H1 (cell line): ENCODE data around the gene RIBC2. TPM values are rescaled to one million over a fixed set of nuclear protein-coding genes. Genes with fewer than 3 reads are reported as not detected.

ENCODE experiments used
- BRCA1 ChIP-seq: IDR thresholded peaks from 2 replicates; pipeline ENCODE4 v1.6.1; 2012; ENCODE audit warnings: low read depth, low read length, improper control_type of control experiment
- NRF1 ChIP-seq: IDR thresholded peaks from 2 replicates; pipeline ENCODE4 v1.6.1; 2011; ENCODE audit warnings: mild to moderate bottlenecking, low read depth, low read length, improper control_type of control experiment
- RBBP5 ChIP-seq: IDR thresholded peaks from 2 replicates; pipeline ENCODE4 v1.7.1; 2012; ENCODE audit warnings: low read depth, mild to moderate bottlenecking, inconsistent platforms, low read length, moderate library complexity, borderline replicate concordance
- RNF2 ChIP-seq: fragments of 200-900, 300-1000 bp; sonication (generic); IDR thresholded peaks from 2 replicates; pipeline ENCODE4 v1.7.1; 2016; ENCODE audit warnings: borderline replicate concordance, low read depth, mild to moderate bottlenecking, antibody characterized with exemption, low read length; ENCODE audit not compliant: poor library complexity, severe bottlenecking; ENCODE audit errors: missing control alignments
- RXRA ChIP-seq: IDR thresholded peaks from 2 replicates; pipeline ENCODE4 v1.6.1; 2011; ENCODE audit warnings: low read depth, mild to moderate bottlenecking, low read length, moderate library complexity; ENCODE audit not compliant: insufficient read depth
- SIN3A ChIP-seq, 2 experiments: IDR thresholded peaks in 1 of 2; conservative IDR thresholded peaks in 1 of 2; 2 replicates each; pipeline ENCODE4 v1.6.1; 2011 to 2012; ENCODE audit warnings: low read length in 2 of 2, improper control_type of control experiment in 1 of 2, low read depth in 1 of 2, mild to moderate bottlenecking in 1 of 2
- polyA plus RNA-seq, 7 experiments: library from polyadenylated mRNA; depleted of rRNA in 3 of 7; stranded (reverse) in 5 of 7; unstranded in 2 of 7; fragments of >200 nt in 5 of 7; fragments of 200-250 nt in 2 of 7; gene quantifications; 1 replicate in 5 of 7; 2 replicates in 1 of 7; 4 replicates in 1 of 7; pipeline versions ENCODE4 v1.2.1 to v1.2.3, GENCODE V29; 2011 to 2013; ENCODE audit warnings: missing spikeins in 2 of 7, mixed read lengths in 2 of 7
- total RNA-seq: library from RNA; stranded (reverse); fragmentation: NEBNext Ultra II Directional; extraction: Animal tissue kit (Norgen Biotek cat#: 25700); gene quantifications from 2 replicates; pipeline ENCODE4 v1.2.1, GENCODE V29; 2021
- TF ChIP-seq, protein P1 (sequence below): fragments of 300-600 bp; sonication (generic); IDR thresholded peaks from 2 replicates; pipeline ENCODE4 v1.7.1; 2012; ENCODE audit warnings: low read length, moderate library complexity, mild to moderate bottlenecking, inconsistent platforms; ENCODE audit not compliant: insufficient replicate concordance
- TF ChIP-seq, protein P2 (sequence below): IDR thresholded peaks from 2 replicates; pipeline ENCODE4 v1.6.1; 2011; ENCODE audit warnings: low read length, improper control_type of control experiment
- TF ChIP-seq, protein P3 (sequence below): IDR thresholded peaks from 2 replicates; pipeline ENCODE4 v1.6.1; 2012; ENCODE audit warnings: inconsistent platforms

The RIBC2 gene
- total and polyA plus RNA-seq, 2 of the 8 experiments (the other 6 are each of a cell fraction or from before 2014, with no cell fraction given), result 0.79 to 2.1 TPM

DNA sequence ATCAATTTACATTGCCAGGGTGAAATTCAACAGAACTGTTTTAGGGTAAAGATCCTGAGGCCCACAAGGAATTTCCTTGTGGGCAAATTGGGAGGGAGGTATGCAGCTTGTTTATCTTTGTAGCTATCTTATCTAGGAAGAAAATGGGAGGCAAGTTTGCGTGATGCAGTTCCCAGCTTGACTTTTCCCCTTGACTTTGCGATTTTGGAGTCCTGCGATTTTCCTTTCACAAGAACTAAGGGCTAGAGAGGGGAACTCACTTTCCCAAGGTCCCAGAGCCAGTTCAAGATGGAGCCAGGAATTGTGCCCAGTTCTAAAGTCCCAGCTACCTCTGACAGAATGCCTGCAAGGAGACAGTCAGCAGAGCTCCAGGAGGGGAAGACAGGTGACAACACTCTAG, 30.7 kb downstream of the RIBC2 start (continued):
- TF ChIP-seq, protein P1, sequence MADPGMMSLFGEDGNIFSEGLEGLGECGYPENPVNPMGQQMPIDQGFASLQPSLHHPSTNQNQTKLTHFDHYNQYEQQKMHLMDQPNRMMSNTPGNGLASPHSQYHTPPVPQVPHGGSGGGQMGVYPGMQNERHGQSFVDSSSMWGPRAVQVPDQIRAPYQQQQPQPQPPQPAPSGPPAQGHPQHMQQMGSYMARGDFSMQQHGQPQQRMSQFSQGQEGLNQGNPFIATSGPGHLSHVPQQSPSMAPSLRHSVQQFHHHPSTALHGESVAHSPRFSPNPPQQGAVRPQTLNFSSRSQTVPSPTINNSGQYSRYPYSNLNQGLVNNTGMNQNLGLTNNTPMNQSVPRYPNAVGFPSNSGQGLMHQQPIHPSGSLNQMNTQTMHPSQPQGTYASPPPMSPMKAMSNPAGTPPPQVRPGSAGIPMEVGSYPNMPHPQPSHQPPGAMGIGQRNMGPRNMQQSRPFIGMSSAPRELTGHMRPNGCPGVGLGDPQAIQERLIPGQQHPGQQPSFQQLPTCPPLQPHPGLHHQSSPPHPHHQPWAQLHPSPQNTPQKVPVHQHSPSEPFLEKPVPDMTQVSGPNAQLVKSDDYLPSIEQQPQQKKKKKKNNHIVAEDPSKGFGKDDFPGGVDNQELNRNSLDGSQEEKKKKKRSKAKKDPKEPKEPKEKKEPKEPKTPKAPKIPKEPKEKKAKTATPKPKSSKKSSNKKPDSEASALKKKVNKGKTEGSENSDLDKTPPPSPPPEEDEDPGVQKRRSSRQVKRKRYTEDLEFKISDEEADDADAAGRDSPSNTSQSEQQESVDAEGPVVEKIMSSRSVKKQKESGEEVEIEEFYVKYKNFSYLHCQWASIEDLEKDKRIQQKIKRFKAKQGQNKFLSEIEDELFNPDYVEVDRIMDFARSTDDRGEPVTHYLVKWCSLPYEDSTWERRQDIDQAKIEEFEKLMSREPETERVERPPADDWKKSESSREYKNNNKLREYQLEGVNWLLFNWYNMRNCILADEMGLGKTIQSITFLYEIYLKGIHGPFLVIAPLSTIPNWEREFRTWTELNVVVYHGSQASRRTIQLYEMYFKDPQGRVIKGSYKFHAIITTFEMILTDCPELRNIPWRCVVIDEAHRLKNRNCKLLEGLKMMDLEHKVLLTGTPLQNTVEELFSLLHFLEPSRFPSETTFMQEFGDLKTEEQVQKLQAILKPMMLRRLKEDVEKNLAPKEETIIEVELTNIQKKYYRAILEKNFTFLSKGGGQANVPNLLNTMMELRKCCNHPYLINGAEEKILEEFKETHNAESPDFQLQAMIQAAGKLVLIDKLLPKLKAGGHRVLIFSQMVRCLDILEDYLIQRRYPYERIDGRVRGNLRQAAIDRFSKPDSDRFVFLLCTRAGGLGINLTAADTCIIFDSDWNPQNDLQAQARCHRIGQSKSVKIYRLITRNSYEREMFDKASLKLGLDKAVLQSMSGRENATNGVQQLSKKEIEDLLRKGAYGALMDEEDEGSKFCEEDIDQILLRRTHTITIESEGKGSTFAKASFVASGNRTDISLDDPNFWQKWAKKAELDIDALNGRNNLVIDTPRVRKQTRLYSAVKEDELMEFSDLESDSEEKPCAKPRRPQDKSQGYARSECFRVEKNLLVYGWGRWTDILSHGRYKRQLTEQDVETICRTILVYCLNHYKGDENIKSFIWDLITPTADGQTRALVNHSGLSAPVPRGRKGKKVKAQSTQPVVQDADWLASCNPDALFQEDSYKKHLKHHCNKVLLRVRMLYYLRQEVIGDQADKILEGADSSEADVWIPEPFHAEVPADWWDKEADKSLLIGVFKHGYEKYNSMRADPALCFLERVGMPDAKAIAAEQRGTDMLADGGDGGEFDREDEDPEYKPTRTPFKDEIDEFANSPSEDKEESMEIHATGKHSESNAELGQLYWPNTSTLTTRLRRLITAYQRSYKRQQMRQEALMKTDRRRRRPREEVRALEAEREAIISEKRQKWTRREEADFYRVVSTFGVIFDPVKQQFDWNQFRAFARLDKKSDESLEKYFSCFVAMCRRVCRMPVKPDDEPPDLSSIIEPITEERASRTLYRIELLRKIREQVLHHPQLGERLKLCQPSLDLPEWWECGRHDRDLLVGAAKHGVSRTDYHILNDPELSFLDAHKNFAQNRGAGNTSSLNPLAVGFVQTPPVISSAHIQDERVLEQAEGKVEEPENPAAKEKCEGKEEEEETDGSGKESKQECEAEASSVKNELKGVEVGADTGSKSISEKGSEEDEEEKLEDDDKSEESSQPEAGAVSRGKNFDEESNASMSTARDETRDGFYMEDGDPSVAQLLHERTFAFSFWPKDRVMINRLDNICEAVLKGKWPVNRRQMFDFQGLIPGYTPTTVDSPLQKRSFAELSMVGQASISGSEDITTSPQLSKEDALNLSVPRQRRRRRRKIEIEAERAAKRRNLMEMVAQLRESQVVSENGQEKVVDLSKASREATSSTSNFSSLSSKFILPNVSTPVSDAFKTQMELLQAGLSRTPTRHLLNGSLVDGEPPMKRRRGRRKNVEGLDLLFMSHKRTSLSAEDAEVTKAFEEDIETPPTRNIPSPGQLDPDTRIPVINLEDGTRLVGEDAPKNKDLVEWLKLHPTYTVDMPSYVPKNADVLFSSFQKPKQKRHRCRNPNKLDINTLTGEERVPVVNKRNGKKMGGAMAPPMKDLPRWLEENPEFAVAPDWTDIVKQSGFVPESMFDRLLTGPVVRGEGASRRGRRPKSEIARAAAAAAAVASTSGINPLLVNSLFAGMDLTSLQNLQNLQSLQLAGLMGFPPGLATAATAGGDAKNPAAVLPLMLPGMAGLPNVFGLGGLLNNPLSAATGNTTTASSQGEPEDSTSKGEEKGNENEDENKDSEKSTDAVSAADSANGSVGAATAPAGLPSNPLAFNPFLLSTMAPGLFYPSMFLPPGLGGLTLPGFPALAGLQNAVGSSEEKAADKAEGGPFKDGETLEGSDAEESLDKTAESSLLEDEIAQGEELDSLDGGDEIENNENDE, result no peak
- no peak for TF ChIP-seq RXRA
- TF ChIP-seq, protein P2, sequence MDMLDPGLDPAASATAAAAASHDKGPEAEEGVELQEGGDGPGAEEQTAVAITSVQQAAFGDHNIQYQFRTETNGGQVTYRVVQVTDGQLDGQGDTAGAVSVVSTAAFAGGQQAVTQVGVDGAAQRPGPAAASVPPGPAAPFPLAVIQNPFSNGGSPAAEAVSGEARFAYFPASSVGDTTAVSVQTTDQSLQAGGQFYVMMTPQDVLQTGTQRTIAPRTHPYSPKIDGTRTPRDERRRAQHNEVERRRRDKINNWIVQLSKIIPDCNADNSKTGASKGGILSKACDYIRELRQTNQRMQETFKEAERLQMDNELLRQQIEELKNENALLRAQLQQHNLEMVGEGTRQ, result no peak
- no peak for TF ChIP-seq RBBP5
- TF ChIP-seq RNF2, result no peak
- no peak for TF ChIP-seq SIN3A (conservative IDR thresholded peaks at IDR 0.05 in 1 of 2, IDR thresholded peaks at IDR 0.05 in 1 of 2; ENCODE audit: low read depth in 1 of 2, low read length in 2 of 2)
- TF ChIP-seq, protein P3, sequence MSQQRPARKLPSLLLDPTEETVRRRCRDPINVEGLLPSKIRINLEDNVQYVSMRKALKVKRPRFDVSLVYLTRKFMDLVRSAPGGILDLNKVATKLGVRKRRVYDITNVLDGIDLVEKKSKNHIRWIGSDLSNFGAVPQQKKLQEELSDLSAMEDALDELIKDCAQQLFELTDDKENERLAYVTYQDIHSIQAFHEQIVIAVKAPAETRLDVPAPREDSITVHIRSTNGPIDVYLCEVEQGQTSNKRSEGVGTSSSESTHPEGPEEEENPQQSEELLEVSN, result no peak
- no peak for TF ChIP-seq BRCA1
- no peak for TF ChIP-seq NRF1
